Loucy (cell line): ENCODE data around the gene FDXR.

Experiments used
- CTCF ChIP-seq: fragments of 200-600 bp; sonication (generic); conservative IDR thresholded peaks from 2 replicates; pipeline ENCODE4 v1.5.1; 2014; ENCODE audit warnings: mild to moderate bottlenecking, antibody characterized with exemption, low read length
- EZH2phosphoT487 ChIP-seq: fragments of 200-600 bp; IDR thresholded peaks from 2 replicates; pipeline ENCODE4 v1.6.1; 2018; ENCODE audit warnings: antibody characterized with exemption, mild to moderate bottlenecking, moderate library complexity, borderline replicate concordance

DNA sequence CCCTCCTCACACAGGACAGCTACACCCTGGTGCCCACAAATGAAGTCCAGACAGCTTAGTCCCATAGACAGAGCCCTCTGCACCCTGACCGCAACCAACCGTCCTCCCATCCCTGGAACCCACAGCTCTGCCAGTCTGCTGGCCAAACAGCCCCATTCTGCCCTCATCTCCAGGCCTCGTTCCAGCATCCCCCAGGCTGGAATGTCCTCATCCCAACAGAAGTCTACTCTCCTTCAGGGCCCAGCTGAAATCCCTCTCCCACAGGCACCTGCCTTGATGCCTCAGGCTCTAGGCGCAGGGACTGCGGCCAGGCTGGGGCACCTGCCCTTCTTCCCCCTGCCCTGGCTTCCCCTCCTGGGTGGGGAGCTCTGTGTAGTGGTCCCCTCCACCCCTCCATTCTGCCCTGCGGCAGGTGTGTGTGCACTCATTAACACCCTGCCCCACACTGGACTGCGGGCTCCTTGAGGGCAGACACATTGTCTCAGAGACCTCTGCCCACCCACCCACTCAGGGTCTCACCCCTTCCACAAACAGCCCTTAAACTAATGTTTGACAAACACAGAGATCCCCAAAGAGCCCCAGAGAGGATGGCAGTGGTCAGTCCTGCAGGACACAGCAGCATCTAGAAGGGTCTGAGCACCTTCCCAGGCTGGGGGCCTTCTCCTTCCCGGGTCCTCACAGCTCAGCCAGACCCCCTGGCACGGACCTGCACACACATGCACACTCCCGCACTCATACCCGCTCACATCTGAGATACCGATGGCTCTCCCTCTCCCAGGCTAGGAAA, 13.9 kb downstream of the FDXR start:
- TF ChIP-seq EZH2phosphoT487 (no peak), CTCF (no peak)
